SU-DHL-6 (cell line): ENCODE measurements around the gene RRM2.

Source experiments
- H2AFZ ChIP-seq: fragments of 200-600 bp; sonication (generic); 2 replicates; pipeline ENCODE4 v1.6.1; 2014; ENCODE audit warnings: low read depth, mild to moderate bottlenecking, moderate library complexity, mixed read lengths, antibody characterized with exemption, low read length; ENCODE audit not compliant: severe bottlenecking
- H3F3A ChIP-seq: fragments of 200-600 bp; shearing (Covaris generic); 2 replicates; pipeline ENCODE4 v1.6.0; 2016; ENCODE audit warnings: antibody characterized with exemption, mild to moderate bottlenecking; ENCODE audit not compliant: insufficient read depth
- H3K27ac ChIP-seq: fragments of 200-600 bp; sonication (generic); 2 replicates; pipeline ENCODE4 v1.5.1; 2016; ENCODE audit warnings: low read depth, mild to moderate bottlenecking, low read length, moderate library complexity, mixed read lengths
- H3K27me3 ChIP-seq: fragments of 200-600 bp; sonication (generic), shearing (Covaris generic); 2 replicates; pipeline ENCODE4 v1.6.0; 2014; ENCODE audit warnings: mild to moderate bottlenecking, low read length
- H3K36me3 ChIP-seq: fragments of 200-600 bp; sonication (generic); 2 replicates; pipeline ENCODE4 v1.6.1; 2014; ENCODE audit warnings: mild to moderate bottlenecking, low read length, mixed read lengths
- H3K4me2 ChIP-seq: fragments of 300-600, 200-600 bp; shearing (Covaris generic), sonication (generic); 2 replicates; pipeline ENCODE4 v1.6.0; 2014; ENCODE audit warnings: low read length, low read depth, mild to moderate bottlenecking; ENCODE audit not compliant: poor library complexity, severe bottlenecking
- H3K4me3 ChIP-seq: fragments of 200-600 bp; sonication (generic); 2 replicates; pipeline ENCODE4 v1.5.1; 2014; ENCODE audit warnings: antibody characterized with exemption, low read length, mild to moderate bottlenecking, mixed read lengths; ENCODE audit not compliant: insufficient read depth, poor library complexity, severe bottlenecking
- H3K79me2 ChIP-seq: fragments of 200-600 bp; sonication (generic); 2 replicates; pipeline ENCODE4 v1.6.1; 2014; ENCODE audit warnings: mild to moderate bottlenecking, low read length, moderate library complexity; ENCODE audit not compliant: insufficient read depth
- H3K9ac ChIP-seq: fragments of 200-600 bp; sonication (generic); 2 replicates; pipeline ENCODE4 v1.7.0; 2014; ENCODE audit warnings: mild to moderate bottlenecking, low read length
- H3K9me2 ChIP-seq: fragments of 200-600 bp; sonication (generic); replicated peaks from 2 replicates; pipeline ENCODE4 v1.6.1; 2014; ENCODE audit warnings: low read length; ENCODE audit not compliant: insufficient read depth
- H3K9me3 ChIP-seq: fragments of 200-600 bp; sonication (generic); 2 replicates; pipeline ENCODE4 v1.6.1; 2014; ENCODE audit warnings: low read length, mixed read lengths; ENCODE audit not compliant: insufficient read depth
- H4K20me1 ChIP-seq: fragments of 200-600 bp; sonication (generic); 2 replicates; pipeline ENCODE4 v1.6.1; 2014; ENCODE audit warnings: low read depth, mild to moderate bottlenecking, antibody characterized with exemption, low read length, moderate library complexity, mixed read lengths
- CTCF ChIP-seq: fragments of 200-600 bp; sonication (generic); IDR thresholded peaks from one replicate; pipeline ENCODE4 v1.5.1; 2017; ENCODE audit warnings: antibody characterized with exemption, mild to moderate bottlenecking, low read length, moderate library complexity; ENCODE audit not compliant: insufficient read depth, poor library complexity, severe bottlenecking
- EZH2phosphoT487 ChIP-seq: fragments of 200-600 bp; sonication (generic), shearing (Covaris generic); conservative IDR thresholded peaks from 2 replicates; pipeline ENCODE4 v1.6.1; 2018; ENCODE audit warnings: mild to moderate bottlenecking, antibody characterized with exemption, low read length, moderate library complexity, mixed read lengths

The RRM2 gene

GRCh38 chr2:10137053-10137843 lies 14.7 kb downstream of the RRM2 start:
- peaks cover 43% of the 10 kb centered on the region for H3F3A ChIP-seq
- no peak overlapping the region for H3K9ac ChIP-seq
- H3K4me2 ChIP-seq, result no peak overlapping the region

GRCh38 chr2:10139536-10139935 lies 17.0 kb downstream of the RRM2 start:
- TF ChIP-seq CTCF (no peak), EZH2phosphoT487 (no peak)
- Histone ChIP-seq H3K36me3 (no peaks in the 10 kb centered on the region), H2AFZ (no peak overlapping the region), H3K9me3 (no peaks in the 10 kb centered on the region), H3K4me3 (no peak overlapping the region), H3K27me3 (no peaks in the 10 kb centered on the region), H3K9ac (no peak overlapping the region), H4K20me1 (no peaks in the 10 kb centered on the region), H3F3A (peaks cover 21% of the 10 kb centered on the region), H3K27ac (no peak overlapping the region), H3K9me2 (no peaks in the 10 kb centered on the region), H3K4me2 (no peak overlapping the region), H3K79me2 (no peaks in the 10 kb centered on the region)

More at GRCh38 chr2:10137053-10137843, 14.7 kb downstream of the RRM2 start:
- Histone ChIP-seq H4K20me1 (no peaks in the 10 kb centered on the region), H3K9me3 (no peaks in the 10 kb centered on the region), H3K79me2 (no peaks in the 10 kb centered on the region), H3K27ac (no peak overlapping the region), H2AFZ (no peak overlapping the region), H3K9me2 (no peaks in the 10 kb centered on the region), H3K36me3 (no peaks in the 10 kb centered on the region), H3K27me3 (no peaks in the 10 kb centered on the region), H3K4me3 (no peak overlapping the region)
- no peak for TF ChIP-seq EZH2phosphoT487
- TF ChIP-seq CTCF, result no peak

GRCh38 chr2:10140841-10141610 lies 18.5 kb downstream of the RRM2 start:
- TF ChIP-seq EZH2phosphoT487 (no peak), CTCF (no peak)
- H3K79me2 ChIP-seq, result no peaks in the 10 kb centered on the region
- H3K27me3 ChIP-seq, result no peaks in the 10 kb centered on the region
- H3K4me3 ChIP-seq, result no peak overlapping the region
- no peaks in the 10 kb centered on the region for H3K9me3 ChIP-seq
- no peak overlapping the region for H3K4me2 ChIP-seq
- no peak overlapping the region for H3K9ac ChIP-seq
- no peak overlapping the region for H2AFZ ChIP-seq
- no peak overlapping the region for H3K27ac ChIP-seq
- peaks cover 6% of the 10 kb centered on the region; the same call in 1 of the 2 replicates for H3F3A ChIP-seq
- H3K9me2 ChIP-seq, result no peaks in the 10 kb centered on the region
- H3K36me3 ChIP-seq, result no peaks in the 10 kb centered on the region
- no peaks in the 10 kb centered on the region for H4K20me1 ChIP-seq
